K562 (cell line): ENCODE results near the gene PTCRA. TPM values are rescaled to one million over a fixed set of nuclear protein-coding genes. Genes with fewer than 3 reads are reported as not detected.
A peak's percentile ranks its signal among the peaks of the same experiment; 100 is the strongest.

Experiments used
- ATAC-seq: fragments of 200-7000 bp; cut with Tn5 transposase; 3 replicates; pipeline ENCODE4 v1.9.1; 2020; ENCODE audit warnings: moderate library complexity
- BruUV-seq: library from RNA; stranded (reverse); fragments of 400-500 nt; replicated peaks from 2 replicates; lab custom pipeline; 2021; lab: Mats Ljungman, UMichigan
- CTCF ChIA-PET: fragments of 300-600 bp; formaldehyde crosslinking; extraction: SDS; loops from one replicate; lab custom pipeline; 2021; ENCODE audit warnings: low intra/inter-chr PET ratio; lab: Yijun Ruan, JAX
- POLR2A ChIA-PET: fragments of 300-600, 350-650 bp; sonication (Branson Sonifier 250); formaldehyde crosslinking; extraction: SDS; loops from one replicate; lab custom pipeline; 2021; ENCODE audit warnings: antibody characterized with exemption, inconsistent platforms; lab: Yijun Ruan, JAX
- DNase-seq, 4 experiments: peaks; one replicate each; pipeline versions ENCODE4 v3.0.0 to v3.0.0-alpha.2; 2011 to 2018; ENCODE audit warnings: low spot score in 3 of 4, mixed read lengths in 3 of 4; ENCODE audit errors: extremely low read depth in 1 of 4
- FAIRE-seq: peaks from 2 replicates; lab custom pipeline; 2011; peaks lifted over from hg19 to GRCh38; lab: Jason Lieb, UNC
- H2AFZ ChIP-seq: 2 replicates; pipeline ENCODE4 v1.6.0; 2011; ENCODE audit warnings: low read depth, low read length, control low read depth, inconsistent platforms
- H3K27ac ChIP-seq: fragments of 200-600 bp; 3 replicates; pipeline ENCODE4 v1.8.0; 2011; ENCODE audit warnings: low read depth, mild to moderate bottlenecking, control low read depth, inconsistent platforms, low read length, moderate library complexity, mixed read lengths; ENCODE audit errors: extremely low read depth
- H3K27me3 ChIP-seq, 2 experiments: fragments of 300-600 bp in 1 of 2; 2 replicates in 1 of 2; 3 replicates in 1 of 2; pipeline versions ENCODE4 v1.6.0 to v1.8.0; 2011; ENCODE audit warnings: inconsistent platforms in 2 of 2, low read length in 2 of 2, mild to moderate bottlenecking in 1 of 2, mixed read lengths in 1 of 2, moderate library complexity in 1 of 2; ENCODE audit not compliant: control insufficient read depth in 2 of 2, insufficient read depth in 2 of 2
- H3K36me3 ChIP-seq: fragments of 300-600 bp; 3 replicates; pipeline ENCODE4 v1.8.0; 2011; ENCODE audit warnings: mild to moderate bottlenecking, low read length, inconsistent platforms; ENCODE audit not compliant: control insufficient read depth, insufficient read depth
- H3K4me1 ChIP-seq, 2 experiments: fragments of 200-600 bp in 1 of 2; replicated peaks in 1 of 2; 2 replicates in 1 of 2; 3 replicates in 1 of 2; pipeline versions ENCODE4 v1.5.1 to v1.8.0; 2011; ENCODE audit warnings: inconsistent platforms in 2 of 2, low read length in 2 of 2, mild to moderate bottlenecking in 1 of 2, mixed read lengths in 1 of 2, moderate library complexity in 1 of 2; ENCODE audit not compliant: control insufficient read depth in 2 of 2, insufficient read depth in 2 of 2
- H3K4me2 ChIP-seq: 2 replicates; pipeline ENCODE4 v1.6.1; 2011; ENCODE audit warnings: low read length, control low read depth, inconsistent platforms, mixed read lengths; ENCODE audit not compliant: insufficient read depth
- H3K4me3 ChIP-seq: fragments of 200-600 bp; sonication (generic), shearing (Covaris generic); 2 replicates; pipeline ENCODE4 v1.5.1; 2016; ENCODE audit warnings: control low read depth, inconsistent platforms
- H3K79me2 ChIP-seq: fragments of 200-600 bp; 3 replicates; pipeline ENCODE4 v1.8.0; 2011; ENCODE audit warnings: low read length, inconsistent platforms; ENCODE audit not compliant: control insufficient read depth, insufficient read depth
- H3K9ac ChIP-seq, 2 experiments: 2 replicates each; pipeline versions ENCODE4 v1.6.0 to v1.6.1; 2011; ENCODE audit warnings: low read depth in 2 of 2, low read length in 2 of 2, control low read depth in 1 of 2, inconsistent platforms in 1 of 2, mild to moderate bottlenecking in 1 of 2, mixed read lengths in 1 of 2; ENCODE audit not compliant: insufficient read depth in 1 of 2
- H3K9me1 ChIP-seq: one replicate; pipeline ENCODE4 v1.6.0; 2011; ENCODE audit warnings: inconsistent platforms, mild to moderate bottlenecking, low read length, moderate library complexity; ENCODE audit not compliant: control insufficient read depth, insufficient read depth
- H3K9me3 ChIP-seq: replicated peaks from 2 replicates; pipeline ENCODE4 v1.5.1; 2011; ENCODE audit warnings: low read depth, low read length, inconsistent platforms; ENCODE audit not compliant: control insufficient read depth, insufficient read depth
- H4K20me1 ChIP-seq: replicated peaks from 2 replicates; pipeline ENCODE4 v1.6.1; 2011; ENCODE audit warnings: low read length, inconsistent platforms, mixed read lengths; ENCODE audit not compliant: control insufficient read depth, insufficient read depth
- ATF3 ChIP-seq, 2 experiments: fragments of 450-650 bp in 1 of 2; sonication (generic) in 1 of 2; formaldehyde crosslinking in 1 of 2; IDR thresholded peaks in 1 of 2; conservative IDR thresholded peaks in 1 of 2; 2 replicates each; pipeline versions ENCODE4 v1.6.1 to v1.8.1; 2016 to 2023; ENCODE audit warnings: mild to moderate bottlenecking in 2 of 2, moderate library complexity in 2 of 2, inconsistent platforms in 1 of 2, missing genetic modification reagents in 1 of 2
- ETS2 ChIP-seq: IDR thresholded peaks from 2 replicates; pipeline ENCODE4 v1.6.1; 2016; ENCODE audit warnings: borderline replicate concordance, missing genetic modification characterization, mild to moderate bottlenecking, moderate library complexity, missing compliant biosample characterization; ENCODE audit not compliant: poor library complexity, severe bottlenecking
- ZNF639 ChIP-seq, 2 experiments: fragments of 200-800 bp in 1 of 2; sonication (Bioruptor generic) in 1 of 2; sonication (generic) in 1 of 2; formaldehyde crosslinking in 1 of 2; IDR thresholded peaks in 1 of 2; conservative IDR thresholded peaks in 1 of 2; 2 replicates each; pipeline versions ENCODE4 v1.5.0 to v1.6.1; 2016 to 2020; ENCODE audit warnings: missing compliant biosample characterization in 1 of 2, missing genetic modification characterization in 1 of 2, missing genetic modification reagents in 1 of 2
- WGBS: fragments of 100-300 bp; shearing (Covaris generic); methylation state at CpG from one replicate; pipeline ENCODE4 v1.1.6; 2016; ENCODE audit warnings: low coverage, mixed read lengths; ENCODE audit not compliant: insufficient coverage; ENCODE audit errors: missing lambda C conversion rate; 5-methylcytosine and 5-hydroxymethylcytosine counted together
- in situ Hi-C: fragments of 300-500 bp; cut with MboI; formaldehyde crosslinking; loops from 4 replicates; pipeline ENCODE4 v1.15.0; 2018; ENCODE audit warnings: inconsistent platforms, mixed read lengths
- intact Hi-C: fragments of 100-400 bp; cut with micrococcal nuclease; formaldehyde crosslinking; loops from 2 replicates; pipeline ENCODE4 v1.14.2; 2022
- polyA plus RNA-seq, 8 experiments: library from polyadenylated mRNA; depleted of rRNA in 4 of 8; stranded (reverse) in 5 of 8; unstranded in 3 of 8; fragments of >200 nt; fragmentation: Nextera tagmentation in 2 of 8; fragmentation: Illumina TruSeq in 1 of 8; extraction: Ambion mirVana in 2 of 8; extraction: Trizol in 1 of 8; gene quantifications; 2 replicates each; pipeline versions ENCODE4 v1.2.1 to v1.2.3, GENCODE V29; 2011 to 2014; ENCODE audit warnings: inconsistent platforms in 1 of 8, missing spikeins in 1 of 8
- total RNA-seq, 7 experiments: library from RNA; depleted of rRNA in 6 of 7; stranded (reverse); fragments of >200 nt in 6 of 7; fragmentation: Illumina TruSeq in 2 of 7; extraction: Trizol in 2 of 7; gene quantifications; 2 replicates each; pipeline versions ENCODE4 v1.2.1 to v1.2.3, GENCODE V29; 2011 to 2021; ENCODE audit warnings: low replicate concordance in 1 of 7

The PTCRA gene
- total and polyA plus RNA-seq, 9 of the 15 experiments (the other 6 are each of a cell fraction or from before 2014, with no cell fraction given), result 0.21 TPM; not detected in 8

GRCh38 chr6:42969431-42969830 lies 53.6 kb downstream of the PTCRA start:
- peaks cover 55% of the 10 kb centered on the region; the same call in 2 of the 3 replicates for H3K36me3 ChIP-seq
- H4K20me1 ChIP-seq, result no peaks in the 10 kb centered on the region
- no peak overlapping the region for H3K4me3 ChIP-seq
- no peak overlapping the region for H2AFZ ChIP-seq
- H3K9me3 ChIP-seq, result no peaks in the 10 kb centered on the region
- WGBS, result 71% methylated on average over 2 of the region's 2 CpGs
- H3K27ac ChIP-seq, result no peak overlapping the region
- no TSS peak for BruUV-seq
- POLR2A ChIA-PET, result interaction anchor here (0.5 to 1.5 kb wide), 4 partner anchors 10 to 198 kb away, joined by 3 to 8 read pairs (median 3); partner anchors contain the start of gene PEX6
- peak overlapping the region in 1 of 2 experiments; percentile 53; a peak in 1 of 4 replicates for H3K9ac ChIP-seq
- no peak overlapping the region for H3K4me2 ChIP-seq
- H3K9me1 ChIP-seq, result no peaks in the 10 kb centered on the region
- intact Hi-C loops, result no loop called here
- in situ Hi-C loops, result no loop called here
- CTCF ChIA-PET, result no interaction called here
- H3K4me1 ChIP-seq, result peaks cover 8 to 22% of the 10 kb centered on the region in 2 experiments
- ATAC-seq (no peak), FAIRE-seq (no peak), DNase-seq (no peak)
- H3K27me3 ChIP-seq, result no peaks in the 10 kb centered on the region
- TF ChIP-seq ZNF639 (CRISPR knock-in tag; conservative IDR thresholded peaks at IDR 0.05 in 1 of 2, IDR thresholded peaks at IDR 0.05 in 1 of 2), result no peak
- peak; percentile 47 for TF ChIP-seq ATF3 (IDR thresholded peaks at IDR 0.05)
- no peak for TF ChIP-seq ATF3 (CRISPR knock-in tag; conservative IDR thresholded peaks at IDR 0.05)
- TF ChIP-seq ETS2 (tag), result no peak
- no peaks in the 10 kb centered on the region for H3K79me2 ChIP-seq
